ENCODE results near the gene NOTUM.
A peak's percentile ranks its signal among the peaks of the same experiment; 100 is the strongest.

NOTUM gene

DNA sequence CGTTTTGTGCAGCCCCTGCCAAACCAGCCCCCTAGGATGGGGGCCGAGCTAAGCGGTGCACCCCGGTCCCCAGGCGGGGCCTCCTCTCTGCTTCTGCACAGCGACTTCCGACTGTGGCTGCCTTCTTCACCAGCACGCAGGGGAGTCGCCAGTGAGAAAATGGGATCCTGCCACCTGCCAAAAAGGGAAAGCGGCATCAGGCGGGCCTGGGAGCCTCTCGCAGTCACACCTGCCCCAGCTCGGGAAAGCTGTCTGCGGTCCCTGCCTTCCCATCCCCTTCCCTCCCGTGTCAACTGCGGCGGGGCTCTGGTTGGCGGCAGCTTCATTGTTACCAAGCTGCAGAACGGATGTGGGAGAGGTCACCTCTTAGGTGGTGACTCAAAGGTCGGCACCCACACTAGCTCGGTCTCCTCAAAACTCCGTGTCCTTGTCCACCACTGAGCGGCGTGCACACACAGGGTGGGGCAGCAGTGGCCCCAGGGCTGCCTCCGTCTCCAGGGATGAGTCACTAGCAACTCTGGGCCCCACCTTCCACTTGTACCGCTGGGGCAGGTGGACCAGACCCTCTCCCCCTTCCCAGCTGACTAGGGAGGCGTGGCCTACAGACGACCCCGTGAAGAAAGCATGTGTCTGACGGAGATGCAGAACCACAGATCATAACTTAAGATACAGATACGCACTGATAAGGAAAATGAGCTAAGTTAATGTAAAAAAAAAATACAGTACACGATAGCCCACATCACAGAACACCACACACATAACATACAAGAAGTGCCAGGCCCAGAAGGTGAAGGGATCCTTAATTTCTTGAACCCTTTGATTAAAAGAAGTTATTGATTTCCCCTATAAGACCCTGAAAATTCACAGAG is 48.3 kb downstream of the NOTUM start:
- no CpG with 5 or more reads among the region's 32 CpGs for WGBS (ENCODE audit: insufficient coverage, insufficient read length)
- Histone ChIP-seq H3K27ac (ENCODE audit: low read length) (no peak overlapping the region), H3K27me3 (ENCODE audit: control insufficient read depth, insufficient read depth, low read length) (no peaks in the 10 kb centered on the region), H3K4me1 (ENCODE audit: control insufficient read depth, insufficient read depth, low read length) (peaks cover 7% of the 10 kb centered on the region), H3K36me3 (ENCODE audit: control insufficient read depth, insufficient read depth, low read length) (peaks cover 33% of the 10 kb centered on the region), H3K4me3 (ENCODE audit: low read length) (no peak overlapping the region), H3K9me3 (ENCODE audit: control insufficient read depth, insufficient read depth, low read length) (no peaks in the 10 kb centered on the region)
- DNase-seq (ENCODE audit: low read depth, low spot score): no peak

DNA sequence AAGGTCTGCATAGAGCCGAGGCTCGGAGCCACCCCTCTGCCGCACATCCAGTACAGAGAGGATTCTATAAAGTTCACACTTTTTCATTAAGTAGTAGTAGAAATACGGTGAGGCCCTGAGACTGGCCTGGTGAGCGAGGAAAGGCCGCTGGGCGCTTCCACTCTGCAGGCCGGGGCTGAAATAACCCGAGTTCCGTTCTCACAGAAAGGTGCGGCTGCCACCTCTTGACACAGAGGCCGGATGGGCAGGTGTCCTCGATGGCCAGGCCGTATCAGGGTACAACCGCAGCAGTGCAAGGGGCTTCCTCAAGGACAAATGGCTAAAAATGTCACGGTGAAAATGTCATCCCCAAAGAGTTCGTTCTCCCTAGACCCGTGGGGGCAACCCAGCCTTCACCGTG is 49.0 kb downstream of the NOTUM start:
- H3K36me3 ChIP-seq (ENCODE audit: control insufficient read depth, insufficient read depth, low read length): peaks cover 39% of the 10 kb centered on the region
- no peak for DNase-seq (ENCODE audit: low read depth, low spot score)
- no CpG with 5 or more reads among the region's 19 CpGs for WGBS (ENCODE audit: insufficient coverage, insufficient read length)
- no peaks in the 10 kb centered on the region for H3K27me3 ChIP-seq (ENCODE audit: control insufficient read depth, insufficient read depth, low read length)
- no peak overlapping the region for H3K27ac ChIP-seq (ENCODE audit: low read length)
- H3K4me1 ChIP-seq (ENCODE audit: control insufficient read depth, insufficient read depth, low read length): peaks cover 6% of the 10 kb centered on the region
- no peaks in the 10 kb centered on the region for H3K9me3 ChIP-seq (ENCODE audit: control insufficient read depth, insufficient read depth, low read length)
- H3K4me3 ChIP-seq (ENCODE audit: low read length): no peak overlapping the region; the same call in 1 of the 2 replicates

- H3K27me3 ChIP-seq (ENCODE audit: control insufficient read depth, insufficient read depth, low read length): no peaks in the 10 kb centered on the region
- no CpG with 5 or more reads among the region's 84 CpGs for WGBS (ENCODE audit: insufficient coverage, insufficient read length)
- no peak for DNase-seq (ENCODE audit: low read depth, low spot score)
- no peaks in the 10 kb centered on the region for H3K9me3 ChIP-seq (ENCODE audit: control insufficient read depth, insufficient read depth, low read length)
- peak within 1 kb of the TSS; percentile 80 for H3K4me3 ChIP-seq (ENCODE audit: low read length)
- H3K4me1 ChIP-seq (ENCODE audit: control insufficient read depth, insufficient read depth, low read length): peaks cover 5% of the 10 kb centered on the region
- no peak within 1 kb of the TSS for H3K27ac ChIP-seq (ENCODE audit: low read length)
- H3K36me3 ChIP-seq (ENCODE audit: control insufficient read depth, insufficient read depth, low read length): peaks cover 39% of the 10 kb centered on the region
These were observed 49.6 kb downstream of the NOTUM start, which contains the start of gene PCYT2 for GRCh38 chr17:81911277-81911961. TSS of gene PCYT2 (minus strand) at chr17:81911399. CDS start at chr17:81911355, 44 bp downstream.

- Histone ChIP-seq H3K27ac (ENCODE audit: low read length) (no peak overlapping the region), H3K4me3 (ENCODE audit: low read length) (peak overlapping the region; percentile 80), H3K4me1 (ENCODE audit: control insufficient read depth, insufficient read depth, low read length) (peaks cover 5% of the 10 kb centered on the region), H3K27me3 (ENCODE audit: control insufficient read depth, insufficient read depth, low read length) (no peaks in the 10 kb centered on the region), H3K9me3 (ENCODE audit: control insufficient read depth, insufficient read depth, low read length) (no peaks in the 10 kb centered on the region), H3K36me3 (ENCODE audit: control insufficient read depth, insufficient read depth, low read length) (peaks cover 39% of the 10 kb centered on the region)
- no CpG with 5 or more reads among the region's 55 CpGs for WGBS (ENCODE audit: insufficient coverage, insufficient read length)
- no peak for DNase-seq (ENCODE audit: low read depth, low spot score)
These were observed 50.1 kb downstream of the NOTUM start for GRCh38 chr17:81910840-81911276.

DNA sequence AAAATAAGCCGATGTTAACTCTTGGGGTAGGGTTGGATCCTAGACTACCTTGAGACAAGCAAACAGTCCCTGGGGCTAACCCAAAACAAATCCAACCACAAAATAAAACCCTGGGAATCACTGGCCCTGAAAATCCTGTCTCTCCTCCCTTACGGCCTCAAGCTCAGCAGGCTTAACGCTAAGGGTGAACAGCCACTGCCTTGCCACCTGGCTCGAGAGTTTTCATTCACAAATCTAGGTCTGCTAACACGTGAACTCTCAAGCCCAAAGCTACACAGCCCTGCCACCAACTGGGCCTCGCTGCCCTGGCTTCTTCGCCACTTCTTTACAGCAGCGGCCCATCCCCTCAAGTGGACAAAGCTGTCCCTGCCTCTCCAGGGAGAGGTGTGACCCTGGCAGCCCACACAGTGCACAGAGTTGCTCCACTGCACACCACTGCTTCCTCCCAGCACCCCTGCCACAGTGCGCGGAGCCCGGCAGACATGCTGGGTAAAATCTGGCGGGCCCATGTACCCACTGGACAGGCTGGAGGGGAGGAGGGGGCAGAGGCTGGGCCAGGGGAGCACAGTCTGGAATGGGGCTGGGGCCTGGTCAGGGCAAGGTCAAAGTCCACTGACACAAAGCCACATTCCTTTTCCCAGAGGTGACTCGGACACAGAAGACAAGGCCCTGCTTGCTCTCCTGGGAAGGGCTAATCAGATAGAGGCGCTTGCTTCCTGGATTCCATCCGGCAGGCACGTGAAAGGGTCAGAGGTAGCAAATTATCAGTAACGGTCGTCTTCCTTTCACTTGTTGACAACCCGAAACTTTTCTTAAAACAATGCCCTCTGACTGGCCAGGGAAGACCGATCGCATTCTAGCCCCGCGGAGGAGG is 50.8 kb downstream of the NOTUM start:
- no peaks in the 10 kb centered on the region for H3K27me3 ChIP-seq (ENCODE audit: control insufficient read depth, insufficient read depth, low read length)
- DNase-seq (ENCODE audit: low read depth, low spot score): no peak
- H3K4me1 ChIP-seq (ENCODE audit: control insufficient read depth, insufficient read depth, low read length): peaks cover 5% of the 10 kb centered on the region
- no peak overlapping the region for H3K27ac ChIP-seq (ENCODE audit: low read length)
- no CpG with 5 or more reads among the region's 23 CpGs for WGBS (ENCODE audit: insufficient coverage, insufficient read length)
- H3K4me3 ChIP-seq (ENCODE audit: low read length): peak overlapping the region; percentile 80
- peaks cover 36% of the 10 kb centered on the region for H3K36me3 ChIP-seq (ENCODE audit: control insufficient read depth, insufficient read depth, low read length)
- H3K9me3 ChIP-seq (ENCODE audit: control insufficient read depth, insufficient read depth, low read length): no peaks in the 10 kb centered on the region

DNA sequence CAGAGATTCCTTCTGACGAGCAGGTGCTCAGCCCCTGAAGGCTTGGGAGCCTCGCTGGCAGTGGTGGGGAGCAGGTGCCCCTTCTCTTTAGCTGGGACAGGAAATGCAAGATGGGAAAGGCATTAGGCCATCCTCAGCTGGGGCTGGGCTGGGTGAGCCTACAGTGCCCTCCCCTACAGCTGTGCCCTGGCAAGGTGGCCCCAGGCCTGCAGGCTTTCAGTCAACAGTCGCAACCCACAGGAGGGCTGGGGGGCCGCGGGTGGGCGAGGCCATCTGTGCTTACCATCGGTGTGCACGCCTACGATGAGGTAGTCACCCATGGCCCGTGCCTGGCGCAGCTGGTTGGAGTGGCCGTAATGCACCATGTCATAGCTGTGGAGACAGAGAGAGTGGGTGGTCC is 51.8 kb downstream of the NOTUM start:
- H3K9me3 ChIP-seq (ENCODE audit: control insufficient read depth, insufficient read depth, low read length): no peaks in the 10 kb centered on the region
- H3K4me1 ChIP-seq (ENCODE audit: control insufficient read depth, insufficient read depth, low read length): peaks cover 5% of the 10 kb centered on the region
- H3K36me3 ChIP-seq (ENCODE audit: control insufficient read depth, insufficient read depth, low read length): peaks cover 29% of the 10 kb centered on the region
- no peak overlapping the region for H3K27ac ChIP-seq (ENCODE audit: low read length)
- H3K4me3 ChIP-seq (ENCODE audit: low read length): no peak overlapping the region
- no peak for DNase-seq (ENCODE audit: low read depth, low spot score)
- H3K27me3 ChIP-seq (ENCODE audit: control insufficient read depth, insufficient read depth, low read length): no peaks in the 10 kb centered on the region
- WGBS (ENCODE audit: insufficient coverage, insufficient read length): no CpG with 5 or more reads among the region's 12 CpGs

GRCh38 chr17:81908793-81909192 is 52.2 kb downstream of the NOTUM start:
- peaks cover 5% of the 10 kb centered on the region for H3K4me1 ChIP-seq (ENCODE audit: control insufficient read depth, insufficient read depth, low read length)
- peaks cover 25% of the 10 kb centered on the region for H3K36me3 ChIP-seq (ENCODE audit: control insufficient read depth, insufficient read depth, low read length)
- H3K27ac ChIP-seq (ENCODE audit: low read length): no peak overlapping the region
- DNase-seq (ENCODE audit: low read depth, low spot score): no peak
- no CpG with 5 or more reads among the region's 11 CpGs for WGBS (ENCODE audit: insufficient coverage, insufficient read length)
- no peak overlapping the region for H3K4me3 ChIP-seq (ENCODE audit: low read length)
- no peaks in the 10 kb centered on the region for H3K27me3 ChIP-seq (ENCODE audit: control insufficient read depth, insufficient read depth, low read length)
- no peaks in the 10 kb centered on the region for H3K9me3 ChIP-seq (ENCODE audit: control insufficient read depth, insufficient read depth, low read length)

GRCh38 chr17:81907219-81908145 is 53.5 kb downstream of the NOTUM start:
- peaks cover 6% of the 10 kb centered on the region for H3K4me1 ChIP-seq (ENCODE audit: control insufficient read depth, insufficient read depth, low read length)
- H3K27ac ChIP-seq (ENCODE audit: low read length): no peak overlapping the region
- peaks cover 19% of the 10 kb centered on the region for H3K36me3 ChIP-seq (ENCODE audit: control insufficient read depth, insufficient read depth, low read length)
- no peak overlapping the region for H3K4me3 ChIP-seq (ENCODE audit: low read length)
- H3K9me3 ChIP-seq (ENCODE audit: control insufficient read depth, insufficient read depth, low read length): no peaks in the 10 kb centered on the region
- no CpG with 5 or more reads among the region's 26 CpGs for WGBS (ENCODE audit: insufficient coverage, insufficient read length)
- no peak for DNase-seq (ENCODE audit: low read depth, low spot score)
- no peaks in the 10 kb centered on the region for H3K27me3 ChIP-seq (ENCODE audit: control insufficient read depth, insufficient read depth, low read length)

- Histone ChIP-seq H3K4me1 (ENCODE audit: control insufficient read depth, insufficient read depth, low read length) (peaks cover 8% of the 10 kb centered on the region), H3K27me3 (ENCODE audit: control insufficient read depth, insufficient read depth, low read length) (no peaks in the 10 kb centered on the region), H3K9me3 (ENCODE audit: control insufficient read depth, insufficient read depth, low read length) (no peaks in the 10 kb centered on the region), H3K36me3 (ENCODE audit: control insufficient read depth, insufficient read depth, low read length) (peaks cover 16% of the 10 kb centered on the region), H3K4me3 (ENCODE audit: low read length) (no peak overlapping the region), H3K27ac (ENCODE audit: low read length) (no peak overlapping the region)
- DNase-seq (ENCODE audit: low read depth, low spot score): no peak
- WGBS (ENCODE audit: insufficient coverage, insufficient read length): no CpG with 5 or more reads among the region's 15 CpGs
These were observed 54.3 kb downstream of the NOTUM start for GRCh38 chr17:81906476-81907218.
